ENCODE results near the gene NDEL1.

Gene NDEL1

GRCh38 chr17:8480011-8480976 is 44.6 kb downstream of the NDEL1 start:
- H3K9me2 ChIP-seq (replicated peaks; ENCODE audit: insufficient read depth, low read length): no peaks in the 10 kb centered on the region
- TF ChIP-seq EZH2phosphoT487 (conservative IDR thresholded peaks at IDR 0.05; ENCODE audit: low read length) (no peak), CTCF (IDR thresholded peaks at IDR 0.05; ENCODE audit: insufficient read depth, low read length, poor library complexity, severe bottlenecking) (no peak)
- no peak overlapping the region for H3K4me2 ChIP-seq (ENCODE audit: low read depth, low read length, poor library complexity, severe bottlenecking)
- no peak overlapping the region for H2AFZ ChIP-seq (ENCODE audit: low read depth, low read length, severe bottlenecking)
- no peak overlapping the region for H3K9ac ChIP-seq (ENCODE audit: low read length)
- no peak overlapping the region for H3K4me3 ChIP-seq (ENCODE audit: insufficient read depth, low read length, poor library complexity, severe bottlenecking)
- H3K27ac ChIP-seq (ENCODE audit: low read depth, low read length): no peak overlapping the region
- no peaks in the 10 kb centered on the region for H4K20me1 ChIP-seq (ENCODE audit: low read depth, low read length)
- H3K9me3 ChIP-seq (ENCODE audit: insufficient read depth, low read length): no peaks in the 10 kb centered on the region; the same call in 1 of the 2 replicates
- no peaks in the 10 kb centered on the region for H3K27me3 ChIP-seq (ENCODE audit: low read length)
- H3F3A ChIP-seq (ENCODE audit: insufficient read depth): no peaks in the 10 kb centered on the region
- peaks cover 19% of the 10 kb centered on the region for H3K36me3 ChIP-seq (ENCODE audit: low read length)
- no peaks in the 10 kb centered on the region for H3K79me2 ChIP-seq (ENCODE audit: insufficient read depth, low read length)

- Histone ChIP-seq H3K9ac (ENCODE audit: low read length) (no peak overlapping the region), H4K20me1 (ENCODE audit: low read depth, low read length) (no peaks in the 10 kb centered on the region), H3K4me3 (ENCODE audit: insufficient read depth, low read length, poor library complexity, severe bottlenecking) (no peak overlapping the region), H3K27me3 (ENCODE audit: low read length) (no peaks in the 10 kb centered on the region), H3F3A (ENCODE audit: insufficient read depth) (no peaks in the 10 kb centered on the region), H2AFZ (ENCODE audit: low read depth, low read length, severe bottlenecking) (no peak overlapping the region), H3K27ac (ENCODE audit: low read depth, low read length) (no peak overlapping the region), H3K9me2 (replicated peaks; ENCODE audit: insufficient read depth, low read length) (no peaks in the 10 kb centered on the region), H3K36me3 (ENCODE audit: low read length) (peaks cover 19% of the 10 kb centered on the region), H3K4me2 (ENCODE audit: low read depth, low read length, poor library complexity, severe bottlenecking) (no peak overlapping the region), H3K9me3 (ENCODE audit: insufficient read depth, low read length) (no peaks in the 10 kb centered on the region; the same call in 1 of the 2 replicates), H3K79me2 (ENCODE audit: insufficient read depth, low read length) (no peaks in the 10 kb centered on the region)
- no peak for TF ChIP-seq EZH2phosphoT487 (conservative IDR thresholded peaks at IDR 0.05; ENCODE audit: low read length)
- no peak for TF ChIP-seq CTCF (IDR thresholded peaks at IDR 0.05; ENCODE audit: insufficient read depth, low read length, poor library complexity, severe bottlenecking)
These were observed 45.4 kb downstream of the NDEL1 start for GRCh38 chr17:8481089-8481488.

GRCh38 chr17:8481703-8482102 is 46.0 kb downstream of the NDEL1 start:
- Histone ChIP-seq H3F3A (ENCODE audit: insufficient read depth) (no peaks in the 10 kb centered on the region), H3K27me3 (ENCODE audit: low read length) (no peaks in the 10 kb centered on the region), H3K9ac (ENCODE audit: low read length) (no peak overlapping the region), H3K9me3 (ENCODE audit: insufficient read depth, low read length) (no peaks in the 10 kb centered on the region; the same call in 1 of the 2 replicates), H3K4me3 (ENCODE audit: insufficient read depth, low read length, poor library complexity, severe bottlenecking) (no peak overlapping the region), H3K9me2 (replicated peaks; ENCODE audit: insufficient read depth, low read length) (no peaks in the 10 kb centered on the region), H4K20me1 (ENCODE audit: low read depth, low read length) (no peaks in the 10 kb centered on the region), H2AFZ (ENCODE audit: low read depth, low read length, severe bottlenecking) (no peak overlapping the region), H3K36me3 (ENCODE audit: low read length) (peaks cover 19% of the 10 kb centered on the region), H3K27ac (ENCODE audit: low read depth, low read length) (no peak overlapping the region), H3K79me2 (ENCODE audit: insufficient read depth, low read length) (no peaks in the 10 kb centered on the region), H3K4me2 (ENCODE audit: low read depth, low read length, poor library complexity, severe bottlenecking) (no peak overlapping the region)
- TF ChIP-seq CTCF (IDR thresholded peaks at IDR 0.05; ENCODE audit: insufficient read depth, low read length, poor library complexity, severe bottlenecking) (no peak), EZH2phosphoT487 (conservative IDR thresholded peaks at IDR 0.05; ENCODE audit: low read length) (no peak)

Data from SU-DHL-6 (cell line).